Mesenchymal stem cell (in vitro differentiated cells and primary cell): Measurements from ENCODE around the gene RNF145.

Experiments used
- DNase-seq: peaks from one replicate; pipeline ENCODE4 v3.0.0-alpha.2; 2013
- H2AFZ ChIP-seq: one replicate; pipeline ENCODE4 v1.6.1; 2013; ENCODE audit warnings: low read depth, mild to moderate bottlenecking, control low read depth, inconsistent platforms, low read length, moderate library complexity
- H2AK5ac ChIP-seq: 2 replicates; pipeline ENCODE4 v1.6.1; 2013; ENCODE audit warnings: low read length, moderate library complexity, mild to moderate bottlenecking, inconsistent platforms; ENCODE audit not compliant: severe bottlenecking
- H2BK120ac ChIP-seq: one replicate; pipeline ENCODE4 v1.6.1; 2013; ENCODE audit warnings: low read depth, mild to moderate bottlenecking, inconsistent platforms, low read length, moderate library complexity
- H2BK12ac ChIP-seq, 2 experiments: one replicate each; pipeline ENCODE4 v1.6.1; 2013; ENCODE audit warnings: inconsistent platforms in 2 of 2, low read length in 2 of 2, mild to moderate bottlenecking in 2 of 2, moderate library complexity in 2 of 2, control low read depth in 1 of 2
- H2BK15ac ChIP-seq: one replicate; pipeline ENCODE4 v1.6.1; 2013; ENCODE audit warnings: mild to moderate bottlenecking, low read depth, inconsistent platforms; ENCODE audit not compliant: poor library complexity, severe bottlenecking
- H2BK5ac ChIP-seq: 2 replicates; pipeline ENCODE4 v1.6.1; 2013; ENCODE audit warnings: low read depth, mild to moderate bottlenecking, low read length, control low read depth, inconsistent platforms; ENCODE audit not compliant: poor library complexity, severe bottlenecking
- H3K14ac ChIP-seq, 2 experiments: one replicate each; pipeline ENCODE4 v1.6.1; 2013; ENCODE audit warnings: inconsistent platforms in 2 of 2, low read length in 2 of 2, control low read depth in 1 of 2, mild to moderate bottlenecking in 1 of 2, moderate library complexity in 1 of 2
- H3K18ac ChIP-seq, 2 experiments: one replicate each; pipeline ENCODE4 v1.6.1; 2013; ENCODE audit warnings: inconsistent platforms in 2 of 2, low read length in 2 of 2, control low read depth in 1 of 2, low read depth in 1 of 2, mild to moderate bottlenecking in 1 of 2
- H3K23ac ChIP-seq, 2 experiments: one replicate each; pipeline ENCODE4 v1.6.1; 2013; ENCODE audit warnings: inconsistent platforms in 2 of 2, low read length in 2 of 2, mild to moderate bottlenecking in 2 of 2, moderate library complexity in 2 of 2, control low read depth in 1 of 2
- H3K27ac ChIP-seq: 2 replicates; pipeline ENCODE4 v1.5.1; 2013; ENCODE audit warnings: mild to moderate bottlenecking, moderate library complexity, low read length, control low read depth, inconsistent platforms; ENCODE audit not compliant: poor library complexity, severe bottlenecking
- H3K27me3 ChIP-seq, 2 experiments: 2 replicates each; pipeline versions ENCODE4 v1.6.1 to v1.7.0; 2013; ENCODE audit warnings: low read length in 2 of 2, mild to moderate bottlenecking in 2 of 2, moderate library complexity in 2 of 2, control low read depth in 1 of 2, inconsistent platforms in 1 of 2; ENCODE audit not compliant: control insufficient read depth in 1 of 2, insufficient read depth in 1 of 2
- H3K36me3 ChIP-seq, 2 experiments: 2 replicates each; pipeline versions ENCODE4 v1.6.1 to v1.7.0; 2013; ENCODE audit warnings: low read length in 2 of 2, control low read depth in 1 of 2, inconsistent platforms in 1 of 2, low read depth in 1 of 2, mild to moderate bottlenecking in 1 of 2; ENCODE audit not compliant: insufficient read depth in 2 of 2, control insufficient read depth in 1 of 2
- H3K4ac ChIP-seq, 2 experiments: one replicate each; pipeline ENCODE4 v1.6.1; 2013; ENCODE audit warnings: inconsistent platforms in 2 of 2, low read length in 2 of 2, mild to moderate bottlenecking in 2 of 2, moderate library complexity in 2 of 2, control low read depth in 1 of 2, low read depth in 1 of 2
- H3K4me1 ChIP-seq: 2 replicates; pipeline ENCODE4 v1.6.1; 2013; ENCODE audit warnings: low read depth, low read length, control low read depth; ENCODE audit not compliant: control insufficient read depth, insufficient read depth
- H3K4me2 ChIP-seq: 2 replicates; pipeline ENCODE4 v1.6.1; 2013; ENCODE audit warnings: low read length, mild to moderate bottlenecking, inconsistent platforms; ENCODE audit not compliant: poor library complexity, severe bottlenecking
- H3K4me3 ChIP-seq, 2 experiments: 2 replicates each; pipeline versions ENCODE4 v1.5.1 to v1.7.0; 2013; ENCODE audit warnings: low read length in 2 of 2, mild to moderate bottlenecking in 2 of 2, control low read depth in 1 of 2, low read depth in 1 of 2; ENCODE audit not compliant: insufficient read depth in 1 of 2
- H3K79me1 ChIP-seq: replicated peaks from 2 replicates; pipeline ENCODE4 v1.6.1; 2013; ENCODE audit warnings: mild to moderate bottlenecking, control low read depth, low read length, inconsistent platforms; ENCODE audit not compliant: poor library complexity, severe bottlenecking
- H3K9ac ChIP-seq: 2 replicates; pipeline ENCODE4 v1.7.0; 2013; ENCODE audit warnings: mild to moderate bottlenecking, low read length, moderate library complexity
- H3K9me3 ChIP-seq: 2 replicates; pipeline ENCODE4 v1.7.0; 2013; ENCODE audit warnings: mild to moderate bottlenecking, low read length; ENCODE audit not compliant: control insufficient read depth
- H4K8ac ChIP-seq: one replicate; pipeline ENCODE4 v1.6.1; 2013; ENCODE audit warnings: inconsistent platforms, mild to moderate bottlenecking, low read length, moderate library complexity
- H4K91ac ChIP-seq: one replicate; pipeline ENCODE4 v1.6.1; 2013; ENCODE audit warnings: mild to moderate bottlenecking, low read length, inconsistent platforms
- WGBS: methylation state at CpG from one replicate; pipeline ENCODE4 v1.1.7; 2013; ENCODE audit warnings: mixed read lengths; 5-methylcytosine and 5-hydroxymethylcytosine counted together

Gene RNF145

GRCh38 chr5:159157552-159157951, 51.8 kb downstream of the RNF145 start:
- Histone ChIP-seq H4K8ac (no peak overlapping the region), H2BK15ac (no peak overlapping the region), H3K18ac (no peak overlapping the region), H3K9ac (no peak overlapping the region), H3K4ac (no peak overlapping the region), H2BK12ac (no peak overlapping the region), H3K4me3 (no peak overlapping the region), H3K9me3 (no peaks in the 10 kb centered on the region), H3K23ac (no peak overlapping the region), H3K36me3 (peaks cover 11 to 59% of the 10 kb centered on the region in 2 experiments), H3K79me1 (peaks cover 17% of the 10 kb centered on the region), H3K4me2 (no peak overlapping the region), H2AFZ (no peak overlapping the region), H3K27ac (no peak overlapping the region), H3K4me1 (no peaks in the 10 kb centered on the region), H4K91ac (no peak overlapping the region), H2BK120ac (no peak overlapping the region), H3K27me3 (no peaks in the 10 kb centered on the region), H3K14ac (no peak overlapping the region), H2AK5ac (no peak overlapping the region), H2BK5ac (no peak overlapping the region)
- 96% methylated on average over 1 of the region's 1 CpG for WGBS
- no peak for DNase-seq

DNA sequence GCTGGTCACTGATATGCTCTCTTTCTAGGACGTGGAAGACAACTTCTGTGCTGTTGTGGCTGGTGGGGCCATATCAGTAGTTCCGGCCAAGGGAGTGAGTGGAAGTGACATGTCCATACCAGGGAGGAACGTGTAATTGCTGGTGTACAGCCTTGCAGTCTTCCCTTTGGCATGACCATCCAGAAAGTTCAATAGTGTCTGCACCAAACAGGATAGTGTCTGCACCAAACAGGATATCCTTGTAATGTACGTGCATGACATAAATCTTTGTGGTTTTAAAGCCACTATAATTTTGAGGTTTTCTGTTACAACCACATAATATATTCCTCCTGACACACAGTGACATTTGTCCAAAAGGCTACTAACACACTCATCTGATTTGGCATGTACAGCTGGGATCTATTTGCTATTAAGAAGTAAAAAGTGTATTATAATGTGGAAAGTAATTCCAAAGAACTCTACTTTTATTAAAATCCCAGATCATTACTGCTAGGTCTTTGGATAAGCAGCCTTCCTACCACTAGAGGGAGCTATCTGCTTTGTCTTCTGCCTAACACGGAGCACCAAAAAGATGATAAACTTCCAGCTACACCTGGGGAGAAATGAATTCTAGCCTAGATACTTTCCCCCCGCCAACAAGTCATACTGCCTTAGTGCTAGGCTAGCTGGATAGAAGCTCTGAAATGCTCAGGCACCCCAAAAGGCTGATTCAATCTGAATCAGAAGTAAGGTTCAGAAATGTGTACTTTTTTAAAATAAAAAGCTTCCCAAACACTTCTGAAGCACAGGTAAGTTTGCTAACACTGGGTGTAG, 52.7 kb downstream of the RNF145 start:
- H2BK12ac ChIP-seq: no peak overlapping the region
- no peak overlapping the region for H2BK5ac ChIP-seq
- H3K4me2 ChIP-seq: no peak overlapping the region
- no peak overlapping the region for H4K8ac ChIP-seq
- H3K36me3 ChIP-seq: peaks cover 11 to 54% of the 10 kb centered on the region in 2 experiments
- no peak overlapping the region for H3K9ac ChIP-seq
- no peak overlapping the region for H3K4ac ChIP-seq
- peaks cover 17% of the 10 kb centered on the region for H3K79me1 ChIP-seq
- 67% methylated on average over 5 of the region's 6 CpGs for WGBS
- peak; percentile 75 for DNase-seq
- no peaks in the 10 kb centered on the region for H3K9me3 ChIP-seq
- no peak overlapping the region for H2AFZ ChIP-seq
- H3K14ac ChIP-seq: no peak overlapping the region
- no peak overlapping the region for H3K4me3 ChIP-seq
- no peak overlapping the region for H2BK15ac ChIP-seq
- no peak overlapping the region for H3K23ac ChIP-seq
- no peak overlapping the region for H4K91ac ChIP-seq
- no peak overlapping the region for H3K27ac ChIP-seq
- H2AK5ac ChIP-seq: no peak overlapping the region
- no peaks in the 10 kb centered on the region for H3K4me1 ChIP-seq
- H3K27me3 ChIP-seq: no peaks in the 10 kb centered on the region
- no peak overlapping the region for H3K18ac ChIP-seq
- H2BK120ac ChIP-seq: no peak overlapping the region

DNA sequence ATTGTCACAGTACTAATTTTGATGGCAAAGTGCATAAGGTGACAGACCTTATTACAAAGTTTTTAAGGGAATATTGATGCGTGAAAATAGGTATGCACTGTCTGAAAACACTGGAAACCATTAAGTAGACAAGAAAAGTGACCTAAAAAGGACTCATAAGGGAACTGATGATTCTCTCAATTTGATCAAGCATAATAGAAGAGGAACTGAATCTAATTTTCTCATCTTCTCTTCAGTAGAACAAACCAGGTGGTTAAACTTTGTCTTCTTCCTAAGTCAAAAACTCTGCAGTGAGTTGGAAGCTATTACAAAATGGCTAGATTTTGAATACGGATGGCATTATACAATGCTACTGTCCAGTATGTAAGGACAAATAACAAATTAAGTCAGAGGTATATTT, 53.4 kb downstream of the RNF145 start:
- H2BK12ac ChIP-seq: no peak overlapping the region

DNA sequence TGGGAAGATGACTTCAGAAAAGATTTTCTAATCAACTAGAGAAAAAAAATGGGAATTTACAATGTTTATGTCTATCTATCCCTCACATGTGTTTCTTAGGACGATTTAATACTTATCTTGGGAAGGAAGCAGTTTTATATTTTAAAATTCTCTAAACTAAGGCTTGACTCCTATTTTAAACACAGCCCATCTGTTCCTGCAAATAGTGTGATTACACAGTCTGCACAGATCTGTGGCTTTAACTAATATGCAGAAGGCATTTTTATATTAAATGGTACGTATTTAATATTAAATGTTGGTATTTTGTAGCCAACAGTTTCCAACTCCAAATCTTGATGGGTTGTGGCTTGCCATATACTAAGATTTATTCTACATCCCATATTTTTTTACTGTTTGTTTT, 56.5 kb downstream of the RNF145 start:
- H4K91ac ChIP-seq: no peak overlapping the region
- no peak overlapping the region for H3K27ac ChIP-seq
- H3K27me3 ChIP-seq: no peaks in the 10 kb centered on the region
- no peak overlapping the region for H2BK5ac ChIP-seq
- no peak overlapping the region for H3K14ac ChIP-seq
- no peaks in the 10 kb centered on the region for H3K9me3 ChIP-seq
- no peaks in the 10 kb centered on the region for H3K4me1 ChIP-seq
- H3K4ac ChIP-seq: no peak overlapping the region
- H3K4me3 ChIP-seq: no peak overlapping the region
- peaks cover 4 to 19% of the 10 kb centered on the region in 2 experiments for H3K36me3 ChIP-seq
- no peak overlapping the region for H3K9ac ChIP-seq
- H2AK5ac ChIP-seq: no peak overlapping the region
- H2BK12ac ChIP-seq: no peak overlapping the region
- H2AFZ ChIP-seq: no peak overlapping the region
- H2BK15ac ChIP-seq: no peak overlapping the region
- H3K18ac ChIP-seq: no peak overlapping the region
- peaks cover 6% of the 10 kb centered on the region for H3K79me1 ChIP-seq
- no peak overlapping the region for H3K23ac ChIP-seq
- H3K4me2 ChIP-seq: no peak overlapping the region
- WGBS: no CpG with 5 or more reads among the region's 2 CpGs
- no peak overlapping the region for H4K8ac ChIP-seq
- no peak for DNase-seq
- no peak overlapping the region for H2BK120ac ChIP-seq

More for the DNA sequence above, 53.4 kb downstream of the RNF145 start:
- H2BK15ac ChIP-seq: no peak overlapping the region
- no peak overlapping the region for H4K91ac ChIP-seq
- no peak overlapping the region for H2AFZ ChIP-seq
- DNase-seq: no peak
- no peak overlapping the region for H3K18ac ChIP-seq
- H3K4me3 ChIP-seq: no peak overlapping the region
- no peak overlapping the region for H4K8ac ChIP-seq
- peaks cover 17% of the 10 kb centered on the region for H3K79me1 ChIP-seq
- no peak overlapping the region for H3K4ac ChIP-seq
- H3K9ac ChIP-seq: no peak overlapping the region
- H3K9me3 ChIP-seq: no peaks in the 10 kb centered on the region
- WGBS: 100% methylated on average over 1 of the region's 2 CpGs
- H2BK5ac ChIP-seq: no peak overlapping the region
- H3K4me1 ChIP-seq: no peaks in the 10 kb centered on the region
- no peak overlapping the region for H3K23ac ChIP-seq
- H3K4me2 ChIP-seq: no peak overlapping the region
- H3K14ac ChIP-seq: no peak overlapping the region
- no peak overlapping the region for H2BK120ac ChIP-seq
- peaks cover 7 to 47% of the 10 kb centered on the region in 2 experiments for H3K36me3 ChIP-seq
- no peak overlapping the region for H2AK5ac ChIP-seq
- H3K27me3 ChIP-seq: no peaks in the 10 kb centered on the region
- H3K27ac ChIP-seq: no peak overlapping the region
